Spleen (tissue), 11 donors: Measurements from ENCODE around the gene MYOCD. TPM values are rescaled to one million over a fixed set of nuclear protein-coding genes. Genes with fewer than 3 reads are reported as not detected.

Source experiments
- DNase-seq: peaks from one replicate; pipeline ENCODE4 v3.0.0-alpha.2; 2020
- H3K27ac ChIP-seq, 8 donors: fragments of 200-600 bp; sonication (generic) in 7 of 8; 1 replicate in 4 of 8; 2 replicates in 4 of 8; pipeline versions ENCODE4 v1.5.0 to v1.8.0; 2016 to 2021; ENCODE audit warnings: inconsistent platforms in 4 of 8, mild to moderate bottlenecking in 4 of 8, moderate library complexity in 1 of 8
- H3K27me3 ChIP-seq, 7 donors: fragments of 200-600 bp; sonication (generic) in 6 of 7; replicated peaks in 1 of 7; 1 replicate in 4 of 7; 2 replicates in 3 of 7; pipeline versions ENCODE4 v1.5.0 to v1.8.0; 2016 to 2021; ENCODE audit warnings: inconsistent platforms in 3 of 7, mild to moderate bottlenecking in 1 of 7
- H3K36me3 ChIP-seq, 6 donors: fragments of 200-600 bp; sonication (generic) in 5 of 6; 1 replicate in 4 of 6; 2 replicates in 2 of 6; pipeline versions ENCODE4 v1.5.0 to v1.8.0; 2016 to 2021; ENCODE audit warnings: inconsistent platforms in 2 of 6
- H3K4me1 ChIP-seq, 6 donors: fragments of 200-600 bp; sonication (generic) in 5 of 6; 1 replicate in 3 of 6; 2 replicates in 3 of 6; pipeline versions ENCODE4 v1.5.0 to v1.8.0; 2016 to 2021; ENCODE audit warnings: inconsistent platforms in 3 of 6
- H3K4me3 ChIP-seq, 8 donors: fragments of 200-600 bp; sonication (generic) in 7 of 8; 1 replicate in 4 of 8; 2 replicates in 4 of 8; pipeline versions ENCODE4 v1.5.0 to v1.8.0; 2016 to 2021; ENCODE audit warnings: inconsistent platforms in 4 of 8, mild to moderate bottlenecking in 4 of 8, moderate library complexity in 2 of 8
- H3K9me3 ChIP-seq, 8 donors: fragments of 200-600 bp; sonication (generic) in 7 of 8; 1 replicate in 4 of 8; 2 replicates in 4 of 8; pipeline versions ENCODE4 v1.5.0 to v1.8.0; 2016 to 2021; ENCODE audit warnings: inconsistent platforms in 4 of 8
- POLR2A ChIP-seq, 3 donors: fragments of 450-650 bp; IDR thresholded peaks; one replicate each; pipeline ENCODE4 v1.5.1; 2017; ENCODE audit warnings: antibody characterized with exemption in 3 of 3, mild to moderate bottlenecking in 1 of 3
- POLR2AphosphoS5 ChIP-seq, 3 donors: sonication (generic); formaldehyde crosslinking; IDR thresholded peaks; one replicate each; pipeline ENCODE4 v1.5.1; 2017; ENCODE audit warnings: antibody characterized with exemption in 3 of 3
- WGBS, 5 donors: extraction: QIAGEN DNeasy Blood & Tissue Kit in 3 of 5; methylation state at CpG; one replicate each; pipeline versions ENCODE4 v1.1.5 to v1.1.7; 2013 to 2018; 5-methylcytosine and 5-hydroxymethylcytosine counted together
- intact Hi-C: fragments of 100-400 bp; cut with DNase I; formaldehyde crosslinking; loops from one replicate; pipeline ENCODE4 v1.15.0; 2023; ENCODE audit warnings: low total_unique reads
- polyA plus RNA-seq, 3 donors: library from polyadenylated mRNA; stranded (reverse); fragments of 200-250 nt; gene quantifications; one replicate each; pipeline ENCODE4 v1.2.1, GENCODE V29; 2013
- total RNA-seq, 7 donors: library from RNA; depleted of rRNA in 3 of 7; stranded (reverse); fragments of >200 nt in 3 of 7; fragmentation: NEBNext Ultra II Directional in 4 of 7; extraction: Animal tissue kit (Norgen Biotek cat#: 25700) in 4 of 7; gene quantifications; one replicate each; pipeline versions ENCODE4 v1.1.0 to v1.2.1, GENCODE V29; 2016 to 2021
- TF ChIP-seq, protein P1 (sequence below), 11 experiments: fragments of 200-600 bp in 7 of 11; fragments of 450-650 bp in 4 of 11; sonication (generic) in 4 of 11; IDR thresholded peaks in 8 of 11; conservative IDR thresholded peaks in 3 of 11; 1 replicate in 7 of 11; 2 replicates in 4 of 11; pipeline versions ENCODE4 v1.4.0 to v1.8.0; 2016 to 2021; ENCODE audit warnings: antibody characterized with exemption in 11 of 11, inconsistent platforms in 4 of 11, mild to moderate bottlenecking in 1 of 11
- donor health status: healthy with polysubstance abuse.
- donor health status: DM: no; HTN: no; CAD: no; lungs with moderate emphysema.
- donor health status: DM: no; HTN: no; CAD: no.
- donor health status: Bipolar disorder and iron deficiency.
- donor health status: healthy.
- donor health status: DM: no; HTN: no; CAD: no.
- donor health status: DM: yes; HTN: yes; CAD: no.

Gene MYOCD
- total and polyA plus RNA-seq, 10 donors: 0.17 to 2.5 (median 0.74) TPM

DNA sequence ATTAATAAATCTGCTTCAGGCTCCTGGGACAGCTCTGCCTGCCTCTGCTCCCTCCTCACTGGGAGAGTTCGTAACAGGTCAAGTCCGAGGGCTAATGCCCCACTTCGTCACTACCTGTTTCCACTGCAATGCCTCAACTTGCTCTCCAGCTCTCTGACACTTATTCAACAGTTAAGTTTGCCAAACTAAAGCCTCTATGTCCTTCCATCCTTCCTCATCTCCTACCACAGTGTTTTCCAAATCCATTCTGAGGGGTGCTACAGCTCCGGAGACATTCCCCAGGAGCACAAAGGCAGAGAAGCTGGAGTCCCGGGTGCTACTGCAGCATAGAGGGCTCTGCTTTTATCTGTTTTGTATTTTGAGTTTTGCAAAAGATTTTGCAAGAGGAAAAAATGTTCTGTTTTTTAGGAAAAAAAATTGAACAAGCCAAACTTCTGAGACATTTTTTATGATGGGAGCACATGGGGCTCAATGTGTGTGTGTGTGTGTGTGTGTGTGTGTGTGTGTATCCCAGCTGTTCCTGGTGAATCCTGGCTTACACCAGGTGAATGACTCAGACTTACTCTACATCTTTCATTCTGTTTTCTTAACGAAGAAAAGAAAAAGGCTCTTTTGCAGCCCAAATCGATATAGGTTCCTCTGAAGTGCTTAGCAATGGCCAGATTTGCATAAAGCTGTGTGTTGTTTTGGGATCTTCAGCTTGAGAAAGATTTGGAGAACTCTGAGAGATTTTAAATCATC lies 46.1 kb upstream of the MYOCD start:
- Histone ChIP-seq H3K27me3 (no peaks in the 10 kb centered on the region), H3K4me1 (no peaks in the 10 kb centered on the region), H3K4me3 (no peak overlapping the region), H3K36me3 (no peaks in the 10 kb centered on the region), H3K9me3 (no peaks in the 10 kb centered on the region), H3K27ac (no peak overlapping the region)
- intact Hi-C loops: loop anchor here (10.0 kb wide), 1 partner anchor 85 kb away; no protein-coding TSS in a partner anchor
- no peak for DNase-seq
- TF ChIP-seq POLR2A (IDR thresholded peaks at IDR 0.05) (no peak), POLR2AphosphoS5 (IDR thresholded peaks at IDR 0.05) (no peak)
- TF ChIP-seq, protein P1, sequence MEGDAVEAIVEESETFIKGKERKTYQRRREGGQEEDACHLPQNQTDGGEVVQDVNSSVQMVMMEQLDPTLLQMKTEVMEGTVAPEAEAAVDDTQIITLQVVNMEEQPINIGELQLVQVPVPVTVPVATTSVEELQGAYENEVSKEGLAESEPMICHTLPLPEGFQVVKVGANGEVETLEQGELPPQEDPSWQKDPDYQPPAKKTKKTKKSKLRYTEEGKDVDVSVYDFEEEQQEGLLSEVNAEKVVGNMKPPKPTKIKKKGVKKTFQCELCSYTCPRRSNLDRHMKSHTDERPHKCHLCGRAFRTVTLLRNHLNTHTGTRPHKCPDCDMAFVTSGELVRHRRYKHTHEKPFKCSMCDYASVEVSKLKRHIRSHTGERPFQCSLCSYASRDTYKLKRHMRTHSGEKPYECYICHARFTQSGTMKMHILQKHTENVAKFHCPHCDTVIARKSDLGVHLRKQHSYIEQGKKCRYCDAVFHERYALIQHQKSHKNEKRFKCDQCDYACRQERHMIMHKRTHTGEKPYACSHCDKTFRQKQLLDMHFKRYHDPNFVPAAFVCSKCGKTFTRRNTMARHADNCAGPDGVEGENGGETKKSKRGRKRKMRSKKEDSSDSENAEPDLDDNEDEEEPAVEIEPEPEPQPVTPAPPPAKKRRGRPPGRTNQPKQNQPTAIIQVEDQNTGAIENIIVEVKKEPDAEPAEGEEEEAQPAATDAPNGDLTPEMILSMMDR (IDR thresholded peaks at IDR 0.05 in 8 of 11, conservative IDR thresholded peaks at IDR 0.05 in 3 of 11): no peak
- WGBS, 5 donors: 70 to 79% (median 74%) methylated on average over 7 of the region's 7 CpGs

DNA sequence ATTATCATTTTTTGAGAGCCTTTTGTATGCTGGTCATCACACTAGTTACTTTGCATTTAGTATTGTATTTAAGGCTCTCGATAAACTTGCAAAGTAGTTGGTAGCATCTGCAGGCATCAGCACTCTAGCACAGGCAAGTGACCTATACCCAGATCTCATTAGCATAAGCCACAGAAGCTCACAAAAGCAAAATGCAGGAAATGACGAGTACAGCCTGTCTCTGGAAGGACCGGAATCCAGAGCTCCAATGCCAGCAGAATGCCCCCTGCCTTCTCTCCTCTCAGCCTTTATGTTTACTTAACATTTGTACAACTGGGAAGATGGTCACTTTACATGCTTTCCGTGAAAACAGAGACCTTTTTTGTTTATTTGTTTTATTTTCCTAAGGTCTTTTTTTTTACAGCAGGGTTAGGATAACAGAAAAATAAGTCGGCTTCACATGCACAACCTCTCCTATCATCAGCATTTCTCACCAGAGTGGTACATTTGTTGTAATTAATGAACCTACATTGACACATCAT lies 45.4 kb upstream of the MYOCD start:
- no peaks in the 10 kb centered on the region for H3K4me1 ChIP-seq
- TF ChIP-seq POLR2AphosphoS5 (IDR thresholded peaks at IDR 0.05): no peak
- TF ChIP-seq, protein P1 (IDR thresholded peaks at IDR 0.05 in 8 of 11, conservative IDR thresholded peaks at IDR 0.05 in 3 of 11): no peak
- TF ChIP-seq POLR2A (IDR thresholded peaks at IDR 0.05): no peak
- WGBS, 5 donors: 43 to 63% (median 56%) methylated on average over 5 of the region's 5 CpGs
- no peaks in the 10 kb centered on the region for H3K9me3 ChIP-seq
- H3K36me3 ChIP-seq: no peaks in the 10 kb centered on the region
- H3K27ac ChIP-seq: no peak overlapping the region
- intact Hi-C loops: no loop called here
- no peak overlapping the region for H3K4me3 ChIP-seq
- DNase-seq: no peak
- no peaks in the 10 kb centered on the region for H3K27me3 ChIP-seq

- TF ChIP-seq POLR2AphosphoS5 (IDR thresholded peaks at IDR 0.05): no peak
- TF ChIP-seq, protein P1 (IDR thresholded peaks at IDR 0.05 in 8 of 11, conservative IDR thresholded peaks at IDR 0.05 in 3 of 11): no peak
- TF ChIP-seq POLR2A (IDR thresholded peaks at IDR 0.05): no peak
- DNase-seq: no peak
- Histone ChIP-seq H3K27me3 (no peaks in the 10 kb centered on the region), H3K27ac (no peak overlapping the region), H3K9me3 (no peaks in the 10 kb centered on the region), H3K4me3 (no peak overlapping the region), H3K4me1 (no peaks in the 10 kb centered on the region), H3K36me3 (no peaks in the 10 kb centered on the region)
- intact Hi-C loops: no loop called here
- 62 to 75% (median 68%) methylated on average over 11 of the region's 11 CpGs for WGBS, 5 donors
Observed at GRCh38 chr17:12622726-12623125, 43.0 kb upstream of the MYOCD start.

- no peak overlapping the region for H3K27ac ChIP-seq
Observed at GRCh38 chr17:12623220-12623848, 42.4 kb upstream of the MYOCD start.

More at GRCh38 chr17:12623220-12623848, 42.4 kb upstream of the MYOCD start:
- H3K27me3 ChIP-seq: no peaks in the 10 kb centered on the region
- H3K36me3 ChIP-seq: no peaks in the 10 kb centered on the region
- no peak for DNase-seq
- H3K4me3 ChIP-seq: no peak overlapping the region
- no peaks in the 10 kb centered on the region for H3K4me1 ChIP-seq
- intact Hi-C loops: no loop called here
- TF ChIP-seq POLR2AphosphoS5 (IDR thresholded peaks at IDR 0.05) (no peak), POLR2A (IDR thresholded peaks at IDR 0.05) (no peak)
- TF ChIP-seq, protein P1 (IDR thresholded peaks at IDR 0.05 in 8 of 11, conservative IDR thresholded peaks at IDR 0.05 in 3 of 11): no peak
- 72 to 86% (median 82%) methylated on average over 16 of the region's 16 CpGs for WGBS, 5 donors
- no peaks in the 10 kb centered on the region for H3K9me3 ChIP-seq
